Heart right ventricle (tissue), 16 donors: ENCODE measurements around the gene KCNMA1. TPM values are rescaled to one million over a fixed set of nuclear protein-coding genes. Genes with fewer than 3 reads are reported as not detected.

Experiments used
- ATAC-seq, 8 donors: fragments of 200-7000 bp; cut with Tn5 transposase; one replicate each; pipeline ENCODE4 v1.9.1; 2020; ENCODE audit warnings: mild to moderate bottlenecking in 8 of 8, moderate library complexity in 8 of 8, moderate number of reproducible peaks in 1 of 8
- DNase-seq, 2 donors: peaks; one replicate each; pipeline ENCODE4 v3.0.0-alpha.2; 2020
- H3K27ac ChIP-seq, 10 donors: fragments of 200-600 bp; sonication (generic) in 2 of 10; one replicate each; pipeline versions ENCODE4 v1.5.0 to v1.8.0; 2020 to 2022; ENCODE audit warnings: mild to moderate bottlenecking in 3 of 10
- H3K27me3 ChIP-seq, 7 donors: fragments of 200-600 bp; one replicate each; pipeline ENCODE4 v1.8.0; 2021 to 2022; ENCODE audit warnings: mild to moderate bottlenecking in 2 of 7
- H3K36me3 ChIP-seq, 9 donors: fragments of 200-600 bp; sonication (generic) in 1 of 9; one replicate each; pipeline versions ENCODE4 v1.5.0 to v1.8.0; 2020 to 2022; ENCODE audit warnings: mild to moderate bottlenecking in 2 of 9
- H3K4me1 ChIP-seq, 9 donors: fragments of 200-600 bp; sonication (generic) in 1 of 9; one replicate each; pipeline versions ENCODE4 v1.5.0 to v1.8.0; 2020 to 2022; ENCODE audit warnings: mild to moderate bottlenecking in 4 of 9
- H3K4me3 ChIP-seq, 10 donors: fragments of 200-600 bp; sonication (generic) in 2 of 10; one replicate each; pipeline versions ENCODE4 v1.5.0 to v1.8.0; 2020 to 2022; ENCODE audit warnings: mild to moderate bottlenecking in 7 of 10, moderate library complexity in 2 of 10
- H3K9me3 ChIP-seq, 11 donors: fragments of 200-600 bp in 10 of 11; sonication (generic) in 2 of 11; one replicate each; pipeline versions ENCODE4 v1.5.0 to v1.8.0; 2013 to 2022; ENCODE audit warnings: mild to moderate bottlenecking in 2 of 11, control low read depth in 1 of 11, moderate library complexity in 1 of 11
- WGBS, 2 donors: extraction: QIAGEN DNeasy Blood & Tissue Kit; methylation state at CpG; one replicate each; pipeline ENCODE4 v1.1.7; 2013; ENCODE audit warnings: inconsistent platforms in 1 of 2; 5-methylcytosine and 5-hydroxymethylcytosine counted together
- intact Hi-C, 10 donors: fragments of 100-400 bp; cut with DNase I; formaldehyde crosslinking; loops; one replicate each; pipeline versions ENCODE4 v1.11.1 to v1.14.2; 2022
- polyA plus RNA-seq, 2 donors: library from polyadenylated mRNA; stranded (reverse); fragments of 200-250 nt; gene quantifications; one replicate each; pipeline ENCODE4 v1.2.3, GENCODE V29; 2013
- total RNA-seq, 10 donors: library from RNA; stranded (reverse); fragmentation: NEBNext Ultra II Directional in 3 of 10; extraction: Animal tissue kit (Norgen Biotek cat#: 25700) in 3 of 10; gene quantifications; one replicate each; pipeline versions ENCODE4 v1.2.1 to v1.2.4, GENCODE V29; 2021 to 2023
- TF ChIP-seq, protein P1 (sequence below), 9 donors: fragments of 200-600 bp; sonication (generic) in 2 of 9; IDR thresholded peaks; one replicate each; pipeline versions ENCODE4 v1.5.0 to v1.8.0; 2021 to 2022; ENCODE audit warnings: antibody characterized with exemption in 9 of 9, mild to moderate bottlenecking in 5 of 9, moderate library complexity in 1 of 9
- donor health status: Arrhythmogenic right ventricular cardiomyopathy.
- donor health status: ischemic (EF 13 %, LVEDD 7.1; RV severe dilation, severe dysfunction).
- donor health status: healthy with polysubstance abuse.
- donor health status: DM: no; HTN: yes; CAD: no.
- donor health status: DM: no; HTN: no; CAD: no.
- donor health status: ischemic (EF 25% LVEDD 6.9; RV normal size, moderate dysfunction).
- donor health status: ischemic (EF 25% LVEDD 5.7; RV mildly dilated, moderate dysfunction).
- donor health status: healthy.
- donor health status: DM: yes; HTN: yes; CAD: no.
- donor health status: Ischemic cardiomyopathy.
- donor health status: ischemic (EF 35%, LVEDD 5.7; RV mildly dilated, moderate dysfunction).
- donor health status: nonischemic (EF 11% LVEDD 7.7; RV severe dilation, severe dysfunction).
- donor health status: DM: yes; HTN: yes; CAD: no.
- donor health status: PGD.
- donor health status: ischemic (EF 29% LVEDD 5.4; RV normal size, mild dysfunction).
- donor health status: nonischemic (EF 23%, LVEDD 6.1; RV moderate dilation, normal function).

Gene KCNMA1
- total and polyA plus RNA-seq, 12 donors = 0.59 to 5.3 (median 1.6) TPM

DNA sequence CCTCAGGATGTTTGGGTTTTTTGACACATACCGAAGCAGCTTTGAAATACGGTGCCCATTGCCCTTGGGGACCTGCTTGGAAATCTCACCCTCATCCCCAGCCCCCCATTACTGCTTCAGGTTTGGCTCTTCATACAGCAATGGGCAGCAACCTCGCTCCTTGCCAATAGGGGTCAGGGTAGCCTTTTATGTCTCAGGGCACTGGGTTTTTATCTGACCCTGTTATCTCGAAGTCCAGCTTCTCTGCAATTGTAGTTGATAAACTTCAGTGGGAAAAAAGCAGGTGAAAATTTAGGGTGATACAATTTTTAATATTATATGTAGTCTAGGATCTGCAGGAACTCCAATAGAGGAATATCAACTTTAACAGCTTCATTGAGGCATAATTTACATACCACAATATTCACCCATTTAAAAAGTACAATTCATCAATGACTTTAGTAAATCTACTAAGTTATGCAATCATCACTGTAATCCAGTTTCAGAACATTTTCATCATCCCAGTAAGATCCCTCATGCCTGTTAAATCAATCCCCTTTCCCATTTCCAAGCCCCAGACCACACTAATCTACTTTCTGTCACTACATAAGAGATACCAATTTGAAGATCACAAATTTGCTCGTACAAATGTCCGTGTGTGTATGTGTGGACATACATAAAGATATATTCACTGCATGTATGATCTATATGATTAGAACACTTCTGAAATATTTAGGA lies 386.2 kb downstream of the KCNMA1 start:
- Histone ChIP-seq H3K27me3 (peaks cover 0 to 14% (median 7%) of the 10 kb centered on the region in 7 donors), H3K4me1 (peaks cover 0 to 14% (median 3%) of the 10 kb centered on the region in 9 donors), H3K27ac (no peak overlapping the region), H3K9me3 (no peaks in the 10 kb centered on the region), H3K4me3 (no peak overlapping the region), H3K36me3 (no peaks in the 10 kb centered on the region)
- ATAC-seq (no peak), DNase-seq (no peak)
- TF ChIP-seq, protein P1, sequence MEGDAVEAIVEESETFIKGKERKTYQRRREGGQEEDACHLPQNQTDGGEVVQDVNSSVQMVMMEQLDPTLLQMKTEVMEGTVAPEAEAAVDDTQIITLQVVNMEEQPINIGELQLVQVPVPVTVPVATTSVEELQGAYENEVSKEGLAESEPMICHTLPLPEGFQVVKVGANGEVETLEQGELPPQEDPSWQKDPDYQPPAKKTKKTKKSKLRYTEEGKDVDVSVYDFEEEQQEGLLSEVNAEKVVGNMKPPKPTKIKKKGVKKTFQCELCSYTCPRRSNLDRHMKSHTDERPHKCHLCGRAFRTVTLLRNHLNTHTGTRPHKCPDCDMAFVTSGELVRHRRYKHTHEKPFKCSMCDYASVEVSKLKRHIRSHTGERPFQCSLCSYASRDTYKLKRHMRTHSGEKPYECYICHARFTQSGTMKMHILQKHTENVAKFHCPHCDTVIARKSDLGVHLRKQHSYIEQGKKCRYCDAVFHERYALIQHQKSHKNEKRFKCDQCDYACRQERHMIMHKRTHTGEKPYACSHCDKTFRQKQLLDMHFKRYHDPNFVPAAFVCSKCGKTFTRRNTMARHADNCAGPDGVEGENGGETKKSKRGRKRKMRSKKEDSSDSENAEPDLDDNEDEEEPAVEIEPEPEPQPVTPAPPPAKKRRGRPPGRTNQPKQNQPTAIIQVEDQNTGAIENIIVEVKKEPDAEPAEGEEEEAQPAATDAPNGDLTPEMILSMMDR (IDR thresholded peaks at IDR 0.05) = peak in 6 of 9 donors; percentile 16 to 48 (median 38)
- 48 to 52% methylated on average over 6 of the region's 6 CpGs for WGBS, 2 donors
- intact Hi-C loops = loop anchor here in 1 of 10 donors (5.0 kb wide), 1 partner anchor 391 kb away; no protein-coding TSS in a partner anchor

DNA sequence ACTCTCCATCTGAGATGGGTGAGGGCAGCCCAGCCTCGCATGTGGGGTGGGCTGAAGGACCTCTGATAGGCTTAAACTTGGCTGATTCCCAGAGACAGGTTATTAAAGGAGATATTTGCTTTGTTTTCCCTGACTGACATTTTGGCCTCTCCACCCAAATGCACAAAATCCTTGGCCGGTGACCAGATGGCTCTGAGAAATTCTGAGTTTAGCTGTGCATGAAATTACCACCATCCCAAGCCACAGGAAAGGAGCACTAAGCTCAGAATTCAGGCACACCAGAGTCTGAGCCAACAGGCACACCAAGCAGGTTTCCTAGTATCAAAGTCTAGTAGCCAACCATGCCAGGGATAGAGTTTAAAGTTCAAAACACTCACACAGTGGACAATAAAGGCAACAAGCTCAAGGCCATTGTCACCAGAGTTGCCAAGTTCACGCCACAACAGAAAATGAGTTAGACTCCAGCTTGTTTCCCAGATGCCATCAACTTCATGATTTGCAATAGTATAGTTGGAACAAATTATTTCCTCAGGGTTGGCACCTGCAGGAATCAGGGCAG lies 387.6 kb downstream of the KCNMA1 start:
- Histone ChIP-seq H3K9me3 (no peaks in the 10 kb centered on the region), H3K4me3 (no peak overlapping the region), H3K36me3 (no peaks in the 10 kb centered on the region), H3K27me3 (peaks cover 0 to 14% (median 7%) of the 10 kb centered on the region in 7 donors), H3K27ac (no peak overlapping the region), H3K4me1 (peaks cover 0 to 29% (median 3%) of the 10 kb centered on the region in 9 donors)
- TF ChIP-seq, protein P1 (IDR thresholded peaks at IDR 0.05) = no peak
- DNase-seq (no peak), ATAC-seq (no peak)
- WGBS, 2 donors = 75 to 80% methylated on average over 3 of the region's 3 CpGs
- intact Hi-C loops = loop anchor here in 1 of 10 donors (5.0 kb wide), 1 partner anchor 392 kb away; no protein-coding TSS in a partner anchor

DNA sequence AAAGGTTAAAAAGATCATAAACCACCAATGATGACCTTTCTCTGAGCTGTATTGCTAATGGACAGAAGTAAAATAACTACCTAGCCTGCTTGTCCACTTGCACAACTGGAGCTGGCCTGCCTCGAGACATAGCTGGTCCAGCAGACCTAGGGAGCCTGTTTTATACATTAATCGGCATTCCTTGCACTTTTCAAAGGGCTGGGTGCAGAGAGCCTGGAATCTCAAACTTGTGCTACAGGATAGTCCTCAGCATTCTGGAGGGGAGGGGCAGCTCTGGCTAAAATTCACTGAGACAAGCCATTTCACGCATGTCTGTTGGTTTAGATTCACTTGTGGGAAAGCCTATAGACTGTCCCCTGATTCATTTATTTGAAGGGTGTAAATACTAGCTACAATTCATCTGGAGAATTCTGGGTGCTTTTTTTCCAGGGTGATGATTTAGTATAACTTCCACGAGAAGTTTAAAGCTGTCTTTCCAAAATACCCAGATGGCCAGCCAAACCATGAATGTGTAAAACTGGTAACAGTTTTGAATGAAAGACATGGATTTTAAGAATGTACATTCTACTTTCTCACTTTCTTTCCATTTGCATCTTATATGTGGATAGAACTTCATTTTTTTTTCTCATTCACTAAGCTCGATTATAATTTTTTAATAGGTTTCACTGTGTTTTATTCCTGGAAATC lies 389.4 kb downstream of the KCNMA1 start:
- intact Hi-C loops = no loop called here
- DNase-seq (no peak), ATAC-seq (no peak)
- Histone ChIP-seq H3K27me3 (peaks cover 0 to 14% (median 7%) of the 10 kb centered on the region in 7 donors), H3K4me3 (no peak overlapping the region), H3K4me1 (peaks cover 0 to 40% (median 3%) of the 10 kb centered on the region in 9 donors), H3K36me3 (no peaks in the 10 kb centered on the region), H3K27ac (no peak overlapping the region), H3K9me3 (no peaks in the 10 kb centered on the region)
- WGBS, 2 donors = 79 to 82% methylated on average over 5 of the region's 5 CpGs
- TF ChIP-seq, protein P1 (IDR thresholded peaks at IDR 0.05) = no peak
